Skeletal muscle cell (primary cell): ENCODE results near the gene SMIM29.

Source experiments
- DNase-seq: peaks from one replicate; pipeline ENCODE4 v3.0.0-alpha.2; 2010; ENCODE audit warnings: low read depth
- H3K4me3 ChIP-seq: 2 replicates; pipeline ENCODE4 v1.5.1; 2011; ENCODE audit warnings: low read depth, mild to moderate bottlenecking, control low read depth, low read length, moderate library complexity

Gene SMIM29

DNA sequence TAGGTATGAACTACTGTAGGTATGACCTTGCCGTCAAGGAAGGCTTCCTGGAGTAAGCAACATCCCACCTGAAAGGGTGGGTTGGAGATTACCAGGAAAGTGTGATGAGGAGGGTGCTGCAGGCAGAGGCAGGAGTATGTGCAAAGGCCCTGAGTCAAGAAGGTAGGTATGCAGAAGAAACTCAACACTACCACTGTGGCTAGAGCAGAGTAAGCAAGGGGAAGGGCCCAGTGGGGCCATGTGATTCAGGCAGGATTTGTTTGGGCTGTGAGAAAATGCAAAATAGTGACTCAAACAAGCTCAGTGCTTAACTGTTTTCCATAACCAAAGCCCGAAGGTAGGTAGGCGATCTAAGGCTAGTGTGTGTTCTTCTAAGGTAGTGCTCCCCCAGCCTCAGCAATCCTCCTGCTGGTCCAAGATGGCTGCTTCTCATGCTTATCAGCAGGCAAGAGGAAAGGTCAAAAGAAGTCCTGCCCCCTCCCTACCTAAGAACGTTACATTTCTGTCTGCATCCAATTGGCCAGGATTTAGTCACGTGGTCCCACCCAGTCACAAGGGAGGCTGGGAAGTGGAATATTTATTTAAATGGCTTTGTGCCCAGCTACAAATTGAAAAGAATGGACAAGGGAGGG is 48.4 kb downstream of the SMIM29 start:
- H3K4me3 ChIP-seq, result no peak overlapping the region
- no peak for DNase-seq

DNA sequence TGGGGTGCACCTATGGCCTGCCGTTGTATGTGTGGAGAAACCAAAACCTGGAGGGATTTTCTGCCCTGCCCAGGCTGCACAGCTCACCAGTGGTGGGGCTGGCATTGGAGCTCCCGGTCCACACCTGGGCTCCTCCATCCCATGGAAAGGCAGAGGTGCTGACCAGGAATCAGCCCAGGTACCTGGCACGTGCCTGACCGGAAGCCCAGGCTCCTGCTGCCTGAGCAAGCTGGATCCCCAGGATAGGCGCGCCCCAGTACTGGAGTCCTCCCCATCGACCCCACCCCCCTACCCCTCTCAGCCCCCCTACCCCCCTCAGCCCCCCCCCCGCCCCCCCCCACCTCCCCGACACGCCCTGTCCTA is 52.0 kb downstream of the SMIM29 start:
- H3K4me3 ChIP-seq, result peak overlapping the region; percentile 50
- no peak for DNase-seq
